Endothelial cell (in vitro differentiated cells): Measurements from ENCODE around the gene CBLN2. TPM values are rescaled to one million over a fixed set of nuclear protein-coding genes. Genes with fewer than 3 reads are reported as not detected.

Source experiments
- DNase-seq: peaks from one replicate; pipeline ENCODE4 v3.0.0; 2021; ENCODE audit warnings: low spot score
- H3K27ac Mint-ChIP-seq: one replicate; pipeline ENCODE4 v1.8.0; 2021; ENCODE audit warnings: mixed read lengths, inconsistent platforms; ENCODE audit not compliant: unreplicated experiment
- H3K27me3 Mint-ChIP-seq: one replicate; pipeline ENCODE4 v1.8.0; 2021; ENCODE audit warnings: mild to moderate bottlenecking, moderate library complexity, mixed read lengths, inconsistent platforms; ENCODE audit not compliant: unreplicated experiment
- H3K36me3 Mint-ChIP-seq: one replicate; pipeline ENCODE4 v1.8.0; 2021; ENCODE audit warnings: mild to moderate bottlenecking, low read depth, mixed read lengths, inconsistent platforms; ENCODE audit not compliant: unreplicated experiment
- H3K4me1 Mint-ChIP-seq: one replicate; pipeline ENCODE4 v1.8.0; 2021; ENCODE audit warnings: mild to moderate bottlenecking, mixed read lengths, inconsistent platforms; ENCODE audit not compliant: unreplicated experiment
- H3K4me3 Mint-ChIP-seq: one replicate; pipeline ENCODE4 v1.8.0; 2021; ENCODE audit warnings: mild to moderate bottlenecking, mixed read lengths, inconsistent platforms; ENCODE audit not compliant: unreplicated experiment
- H3K9me3 Mint-ChIP-seq: one replicate; pipeline ENCODE4 v1.8.0; 2021; ENCODE audit warnings: mixed read lengths, inconsistent platforms; ENCODE audit not compliant: unreplicated experiment
- total RNA-seq: library from RNA; stranded (reverse); fragmentation: NEBNext Ultra II Directional; extraction: Animal tissue kit (Norgen Biotek cat#: 25700); gene quantifications from one replicate; pipeline ENCODE4 v1.2.1, GENCODE V29; 2021; ENCODE audit not compliant: unreplicated experiment
- TF ChIP-seq, protein P1 (sequence below): fragments of 200-600 bp; sonication (generic); IDR thresholded peaks from one replicate; pipeline ENCODE4 v1.5.0; 2021; ENCODE audit warnings: antibody characterized with exemption; ENCODE audit not compliant: unreplicated experiment

Gene CBLN2
- total RNA-seq, 1 donor from 2014 or later: not detected

DNA sequence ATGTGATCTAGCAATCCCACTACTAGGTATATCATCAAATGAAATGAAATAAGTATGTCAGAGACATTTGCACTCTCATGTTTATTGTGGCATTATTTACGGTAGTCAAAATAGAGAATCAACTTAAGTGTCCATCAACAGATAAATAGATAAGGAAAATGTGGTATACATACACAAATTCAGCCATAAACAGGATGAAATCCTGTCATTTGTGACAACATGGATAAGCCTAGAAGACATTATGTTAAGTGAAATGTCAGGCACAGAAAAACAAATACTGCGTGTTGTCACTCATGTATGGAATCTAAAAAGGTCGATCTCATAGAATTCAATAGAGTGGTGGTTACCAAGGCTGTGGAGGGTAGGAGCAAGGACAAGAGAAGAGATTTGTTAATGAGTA is 22.1 kb upstream of the CBLN2 start:
- H3K4me1 Mint-ChIP-seq: no peaks in the 10 kb centered on the region
- no peaks in the 10 kb centered on the region for H3K36me3 Mint-ChIP-seq
- DNase-seq: no peak
- peaks cover 20% of the 10 kb centered on the region for H3K9me3 Mint-ChIP-seq
- TF ChIP-seq, protein P1, sequence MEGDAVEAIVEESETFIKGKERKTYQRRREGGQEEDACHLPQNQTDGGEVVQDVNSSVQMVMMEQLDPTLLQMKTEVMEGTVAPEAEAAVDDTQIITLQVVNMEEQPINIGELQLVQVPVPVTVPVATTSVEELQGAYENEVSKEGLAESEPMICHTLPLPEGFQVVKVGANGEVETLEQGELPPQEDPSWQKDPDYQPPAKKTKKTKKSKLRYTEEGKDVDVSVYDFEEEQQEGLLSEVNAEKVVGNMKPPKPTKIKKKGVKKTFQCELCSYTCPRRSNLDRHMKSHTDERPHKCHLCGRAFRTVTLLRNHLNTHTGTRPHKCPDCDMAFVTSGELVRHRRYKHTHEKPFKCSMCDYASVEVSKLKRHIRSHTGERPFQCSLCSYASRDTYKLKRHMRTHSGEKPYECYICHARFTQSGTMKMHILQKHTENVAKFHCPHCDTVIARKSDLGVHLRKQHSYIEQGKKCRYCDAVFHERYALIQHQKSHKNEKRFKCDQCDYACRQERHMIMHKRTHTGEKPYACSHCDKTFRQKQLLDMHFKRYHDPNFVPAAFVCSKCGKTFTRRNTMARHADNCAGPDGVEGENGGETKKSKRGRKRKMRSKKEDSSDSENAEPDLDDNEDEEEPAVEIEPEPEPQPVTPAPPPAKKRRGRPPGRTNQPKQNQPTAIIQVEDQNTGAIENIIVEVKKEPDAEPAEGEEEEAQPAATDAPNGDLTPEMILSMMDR: no peak
- no peak overlapping the region for H3K27ac Mint-ChIP-seq
- no peak overlapping the region for H3K4me3 Mint-ChIP-seq
- H3K27me3 Mint-ChIP-seq: no peaks in the 10 kb centered on the region

DNA sequence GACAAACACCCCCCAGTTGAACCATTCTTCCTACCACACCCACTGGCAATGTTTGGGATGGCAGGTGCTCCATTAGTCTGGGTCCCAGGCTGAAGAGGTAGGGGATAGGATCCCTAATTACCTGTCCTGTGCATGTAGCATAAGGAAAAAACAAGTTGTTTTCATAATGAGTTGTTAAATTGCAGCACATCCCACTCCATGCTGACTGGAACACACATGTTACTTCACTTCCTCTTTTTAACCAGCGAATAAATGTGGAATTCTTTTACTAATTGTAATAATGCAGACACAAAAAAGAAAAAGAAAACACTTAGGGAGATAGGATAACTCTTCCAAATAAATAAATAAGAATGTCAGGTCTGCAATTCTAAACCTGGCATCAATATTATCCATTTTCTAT is 11.8 kb upstream of the CBLN2 start:
- Mint-ChIP-seq H3K4me1 (no peaks in the 10 kb centered on the region), H3K27me3 (no peaks in the 10 kb centered on the region), H3K36me3 (peaks cover 4% of the 10 kb centered on the region), H3K4me3 (no peak overlapping the region), H3K27ac (no peak overlapping the region), H3K9me3 (peaks cover 4% of the 10 kb centered on the region)
- DNase-seq: no peak
- TF ChIP-seq, protein P1: no peak

DNA sequence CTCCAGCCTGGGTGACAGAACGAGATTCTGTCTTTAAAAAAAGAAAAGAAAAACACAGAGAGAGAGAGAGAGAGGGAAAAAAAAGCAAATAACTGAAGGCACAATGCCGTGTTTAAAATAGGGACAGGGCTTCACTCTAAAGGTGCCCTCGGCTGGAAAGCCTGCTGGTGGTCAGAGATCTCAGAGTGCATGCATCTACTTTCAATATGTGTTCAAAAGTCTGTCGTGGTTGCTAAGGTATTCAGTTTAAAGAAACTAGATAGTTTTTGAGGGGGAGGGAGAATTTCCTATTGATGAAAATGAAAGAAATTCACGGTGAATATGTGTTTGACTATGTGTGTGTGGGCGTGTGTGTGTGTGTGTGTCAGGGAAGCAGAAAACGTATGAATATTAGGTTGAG is 11.0 kb upstream of the CBLN2 start:
- TF ChIP-seq, protein P1: no peak
- Mint-ChIP-seq H3K9me3 (peaks cover 4% of the 10 kb centered on the region), H3K4me3 (no peak overlapping the region), H3K4me1 (no peaks in the 10 kb centered on the region), H3K27ac (no peak overlapping the region), H3K36me3 (peaks cover 4% of the 10 kb centered on the region), H3K27me3 (no peaks in the 10 kb centered on the region)
- no peak for DNase-seq

DNA sequence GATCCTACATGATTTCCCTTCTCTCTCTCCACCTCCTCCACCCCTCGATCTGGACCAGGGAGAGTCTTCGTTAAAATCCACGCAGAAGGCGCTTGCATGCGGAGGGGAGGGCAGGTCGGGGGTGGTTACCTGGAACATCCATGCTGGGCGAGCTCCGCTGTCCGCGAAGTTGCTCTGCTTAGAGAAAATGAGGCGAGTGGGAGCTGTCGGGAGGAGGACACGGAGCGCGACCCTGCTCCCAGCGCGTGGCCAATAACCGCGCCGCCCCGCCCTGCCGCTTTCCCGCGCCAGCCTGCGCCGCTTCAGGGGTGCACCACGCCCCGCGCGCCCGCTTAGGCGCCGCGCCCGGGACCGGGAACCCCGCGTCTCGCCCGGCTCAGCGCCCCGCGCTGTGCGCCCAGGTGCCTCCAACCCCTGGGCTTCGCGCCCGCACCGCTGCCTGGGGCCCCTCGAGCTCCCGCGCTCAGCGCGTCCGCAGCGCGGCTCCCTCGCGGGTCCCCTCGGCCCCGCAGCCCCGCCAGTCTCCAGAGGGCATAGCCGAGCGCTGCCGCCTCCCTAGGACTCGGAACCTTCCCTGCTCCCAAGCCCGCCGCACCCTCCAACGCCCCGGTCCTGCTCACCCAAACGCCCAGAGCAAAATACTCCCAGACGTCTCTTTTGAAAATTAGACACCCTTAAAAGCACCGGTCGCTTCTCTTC is 636 bp downstream of the CBLN2 start:
- DNase-seq: no peak
- Mint-ChIP-seq H3K4me3 (no peak overlapping the region), H3K4me1 (no peaks in the 10 kb centered on the region), H3K36me3 (peaks cover 14% of the 10 kb centered on the region), H3K27ac (no peak overlapping the region), H3K9me3 (peaks cover 12% of the 10 kb centered on the region), H3K27me3 (peaks cover 9% of the 10 kb centered on the region)
- TF ChIP-seq, protein P1: no peak

DNA sequence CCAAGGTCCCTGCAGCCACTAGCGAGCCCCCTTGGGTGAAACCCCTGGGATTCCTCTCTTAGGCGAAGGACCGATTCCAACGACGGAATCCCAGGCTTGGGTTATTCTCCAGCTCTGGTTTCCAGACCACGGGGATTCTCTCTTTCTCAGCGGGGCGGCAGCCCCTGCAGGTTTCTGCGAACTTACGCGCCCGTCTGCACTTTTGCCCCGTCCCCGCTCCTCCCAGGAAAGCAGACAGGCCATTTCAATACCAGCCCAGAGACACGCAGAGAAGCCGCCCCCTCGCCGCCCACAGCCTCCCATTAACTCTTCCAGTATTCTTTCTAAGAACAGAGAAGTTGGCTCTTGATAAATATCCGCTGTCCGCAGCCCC is 1.2 kb downstream of the CBLN2 start:
- Mint-ChIP-seq H3K36me3 (peaks cover 14% of the 10 kb centered on the region), H3K9me3 (peaks cover 12% of the 10 kb centered on the region), H3K27me3 (peaks cover 9% of the 10 kb centered on the region), H3K4me3 (no peak overlapping the region), H3K4me1 (no peaks in the 10 kb centered on the region), H3K27ac (no peak overlapping the region)
- no peak for DNase-seq
- TF ChIP-seq, protein P1: no peak
